Stimulated activated CD8-positive, alpha-beta memory T cell treated with anti-CD3 and anti-CD28 coated beads, Interleukin-15, amount 100 ng/mL, for 48 hours (primary cell): Measurements from ENCODE around the gene ECI1.
"Not testable (repeated sequence)": the region's sequence is repeated elsewhere in the genome, so short reads cannot be mapped to it uniquely, and the experiment has no call there.

Source experiments
- DNase-seq, 2 donors: peaks; one replicate each; pipeline ENCODE4 v3.0.0-alpha.2; 2020; ENCODE audit warnings: low read depth in 2 of 2

Gene ECI1

DNA sequence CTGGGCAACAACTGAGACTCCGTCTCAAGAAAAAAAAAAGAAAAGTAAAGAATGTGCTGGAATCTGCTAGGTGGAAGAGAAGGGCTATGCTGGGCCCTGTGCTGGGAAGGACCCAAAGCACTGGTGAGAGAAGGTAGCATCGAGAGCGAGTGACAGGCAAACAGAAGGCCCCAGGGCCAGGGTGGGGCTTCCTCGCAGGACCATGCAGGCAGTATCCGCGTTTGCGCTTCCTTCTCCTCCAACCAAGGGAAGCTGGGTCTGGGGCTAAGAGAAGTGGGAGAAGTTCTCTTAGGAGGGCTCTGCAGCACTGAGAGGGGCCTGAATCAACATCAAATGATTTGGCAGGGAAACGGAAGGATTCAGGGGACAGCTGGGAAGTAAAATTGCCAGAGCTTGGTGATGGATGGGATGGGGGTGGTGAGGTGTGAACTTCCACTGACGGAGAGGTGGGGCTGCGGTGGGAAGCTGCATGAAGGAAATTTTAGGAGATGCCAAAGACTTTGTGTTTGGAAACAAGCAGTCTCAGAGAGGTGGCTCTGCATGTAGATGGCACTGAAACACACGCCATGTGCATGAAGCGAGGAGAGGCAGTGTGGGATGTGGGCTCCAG lies 5.2 kb upstream of the ECI1 start:
- DNase-seq: no peak

DNA sequence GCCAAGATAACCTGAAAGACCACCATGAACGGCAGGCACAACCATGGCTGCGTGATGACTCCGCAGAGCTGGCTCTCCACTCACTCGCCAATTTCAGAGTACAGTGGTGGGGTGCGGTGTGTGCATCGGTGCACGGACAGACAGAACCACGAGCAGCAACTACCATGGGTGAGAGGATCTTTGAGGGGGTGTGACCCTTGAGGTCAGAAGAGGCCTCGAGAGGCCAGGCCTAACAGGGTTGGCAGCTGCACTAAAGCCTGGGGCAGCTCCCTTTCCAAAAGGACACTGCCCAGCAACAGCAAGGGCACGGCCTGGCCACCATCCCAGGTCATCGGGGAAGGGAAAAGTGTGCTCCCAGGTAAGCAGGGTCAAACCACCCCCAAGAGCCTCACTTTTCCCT lies 1.9 kb upstream of the ECI1 start:
- no peak for DNase-seq

DNA sequence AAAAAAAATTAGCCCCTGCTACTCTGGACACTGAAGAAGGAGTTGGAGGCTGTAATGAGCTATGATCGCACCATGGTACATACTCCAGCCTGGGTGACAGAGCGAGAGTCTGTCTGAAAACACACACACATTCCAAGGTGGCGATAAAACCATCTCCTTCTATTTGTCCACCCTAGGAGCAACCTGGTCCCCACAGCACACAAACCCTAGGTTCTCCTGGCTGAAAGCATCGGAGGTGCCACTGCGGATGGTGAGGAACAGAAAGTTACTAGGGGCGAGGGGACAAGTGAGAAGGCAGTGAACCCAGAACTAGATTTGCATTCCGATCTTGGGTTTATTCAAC lies 1.4 kb upstream of the ECI1 start:
- no peak for DNase-seq

DNA sequence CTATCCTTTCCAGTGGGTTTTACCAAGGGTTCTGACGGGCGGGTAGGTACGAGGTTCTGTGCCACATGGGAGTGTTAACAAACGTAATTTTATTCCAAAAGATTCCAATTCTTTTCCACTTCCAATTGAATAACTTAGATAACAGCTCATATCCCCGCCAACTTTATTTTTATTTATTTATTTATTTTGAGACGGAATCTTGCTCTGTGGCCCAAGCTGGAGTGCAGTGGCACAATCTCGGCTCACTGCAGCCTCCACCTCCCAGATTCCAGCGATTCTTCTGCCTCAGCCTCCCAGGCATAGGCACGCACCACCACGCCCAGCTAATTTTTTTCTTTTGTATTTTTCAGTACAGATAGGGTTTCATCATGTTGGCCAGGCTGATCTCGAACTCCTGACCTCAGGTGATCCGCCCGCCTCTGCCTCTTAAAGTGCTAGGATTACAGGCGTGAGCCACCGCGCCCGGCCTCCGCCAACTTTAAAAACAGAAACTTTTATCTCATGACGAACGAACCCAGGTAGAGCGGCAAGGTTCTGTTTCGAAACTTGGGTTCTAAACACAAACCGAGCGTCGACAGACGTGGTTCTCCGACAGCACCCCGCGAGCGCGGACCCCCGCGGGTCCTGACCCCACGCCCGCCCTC lies 613 bp downstream of the ECI1 start:
- DNase-seq: peak in 1 of 2 donors; percentile 25

DNA sequence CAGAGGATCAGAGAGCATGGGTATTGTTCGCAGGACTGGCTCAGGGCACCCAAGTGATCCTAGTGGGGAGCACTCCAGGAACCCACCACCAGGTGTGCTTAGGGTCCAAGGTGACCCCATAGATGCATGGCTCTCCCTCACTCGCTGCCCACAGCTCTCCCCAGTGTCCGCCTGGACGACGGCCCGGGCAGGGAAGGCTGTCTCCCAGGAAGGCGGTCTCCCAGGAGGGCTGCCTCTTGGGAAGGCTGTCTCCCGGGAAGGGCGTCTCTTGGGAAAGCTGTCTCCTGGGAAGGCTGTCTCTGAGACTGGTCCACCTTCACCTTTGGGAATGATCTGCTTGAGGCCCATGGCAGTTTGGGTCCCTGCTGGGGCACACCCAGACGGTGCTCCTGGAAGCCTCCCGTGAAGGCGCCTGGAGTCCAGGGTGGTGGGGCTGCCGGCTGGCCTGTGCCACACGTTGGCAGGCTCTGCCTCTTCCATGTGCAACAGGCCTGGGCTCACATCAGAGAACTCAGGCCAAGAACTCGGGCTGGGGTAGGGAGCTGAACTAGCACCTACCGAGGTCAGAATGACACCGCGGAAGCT lies 5.0 kb downstream of the ECI1 start:
- no peak for DNase-seq

DNA sequence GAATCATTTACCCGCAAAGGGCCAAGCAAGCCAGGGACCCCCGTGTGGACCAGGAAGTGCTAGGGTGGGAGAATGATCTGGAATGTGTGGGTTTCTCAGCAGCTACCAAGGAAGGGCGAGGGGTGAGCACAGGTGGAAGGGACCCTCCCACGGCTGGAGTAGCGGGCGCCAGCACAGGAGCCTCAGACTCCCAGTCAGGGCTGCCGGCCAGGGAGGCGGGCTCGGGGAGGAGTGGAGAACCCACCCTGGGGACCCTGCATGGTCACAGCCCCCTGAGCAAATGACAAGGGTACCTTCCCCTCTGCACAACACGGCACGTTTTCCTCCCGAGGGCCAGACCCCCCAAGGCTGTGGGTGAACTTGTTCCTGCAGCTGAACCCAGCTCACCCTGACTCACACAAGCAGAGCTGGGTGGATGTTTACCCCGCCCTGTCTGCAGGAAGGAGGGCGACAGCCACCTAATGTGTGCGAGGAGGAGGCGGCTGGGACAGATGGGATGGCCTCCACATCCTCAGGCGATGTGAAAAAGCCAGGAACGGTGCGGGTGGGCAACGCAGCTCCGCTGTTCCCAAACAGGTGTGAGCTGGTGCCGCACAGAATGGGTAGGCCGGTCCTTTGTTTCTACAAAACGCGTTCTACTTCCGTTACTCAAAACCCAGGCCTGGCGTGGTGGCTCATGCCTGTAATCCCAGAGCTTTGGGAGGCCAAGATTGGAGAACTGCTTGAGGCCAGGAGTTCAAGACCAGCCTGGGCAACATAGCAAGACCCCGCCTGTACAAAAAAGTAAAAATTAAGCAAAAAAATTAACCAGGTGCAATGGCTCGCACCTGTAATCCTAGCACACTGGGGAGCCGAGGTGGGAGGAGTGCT lies 6.2 kb downstream of the ECI1 start:
- no peak for DNase-seq

DNA sequence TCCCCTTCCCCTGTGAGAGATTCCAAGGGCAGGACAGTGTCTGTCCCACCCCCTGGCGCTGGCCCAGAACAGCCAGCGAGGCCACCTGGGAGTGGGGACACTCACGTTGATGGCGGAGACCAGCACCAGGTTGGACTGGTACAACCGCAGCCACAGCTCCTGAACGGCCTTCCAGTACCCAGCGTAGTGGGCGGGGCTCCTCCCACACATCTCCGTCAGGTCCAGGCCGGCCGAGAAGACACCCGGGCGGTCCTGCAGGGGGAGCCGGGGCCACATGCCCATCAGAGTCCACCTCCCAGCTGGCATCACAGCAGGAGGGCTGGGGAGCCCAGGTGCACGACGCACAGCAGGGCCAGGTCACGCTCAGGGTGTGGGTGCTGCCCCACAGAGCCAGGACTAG lies 7.1 kb downstream of the ECI1 start:
- no peak for DNase-seq

DNA sequence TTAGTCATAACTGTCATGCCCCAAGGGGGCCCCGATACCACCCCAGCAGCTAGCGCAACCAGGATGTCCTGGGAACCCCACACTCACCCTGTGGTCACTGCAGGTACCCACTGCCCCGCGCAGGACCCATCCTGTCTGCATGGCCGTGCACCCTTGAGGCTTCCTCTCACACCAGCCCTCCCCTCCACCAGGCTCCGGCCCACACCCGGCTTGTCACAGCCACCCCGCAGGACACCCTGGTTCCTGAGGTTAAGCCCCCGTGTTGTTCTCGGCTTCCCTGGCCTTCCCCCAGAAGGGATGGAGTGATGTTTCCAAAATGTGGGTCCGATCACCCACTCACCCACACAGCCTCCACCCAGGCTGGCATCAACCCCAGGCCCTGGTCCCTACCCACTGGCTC lies 7.6 kb downstream of the ECI1 start:
- DNase-seq: no peak

DNA sequence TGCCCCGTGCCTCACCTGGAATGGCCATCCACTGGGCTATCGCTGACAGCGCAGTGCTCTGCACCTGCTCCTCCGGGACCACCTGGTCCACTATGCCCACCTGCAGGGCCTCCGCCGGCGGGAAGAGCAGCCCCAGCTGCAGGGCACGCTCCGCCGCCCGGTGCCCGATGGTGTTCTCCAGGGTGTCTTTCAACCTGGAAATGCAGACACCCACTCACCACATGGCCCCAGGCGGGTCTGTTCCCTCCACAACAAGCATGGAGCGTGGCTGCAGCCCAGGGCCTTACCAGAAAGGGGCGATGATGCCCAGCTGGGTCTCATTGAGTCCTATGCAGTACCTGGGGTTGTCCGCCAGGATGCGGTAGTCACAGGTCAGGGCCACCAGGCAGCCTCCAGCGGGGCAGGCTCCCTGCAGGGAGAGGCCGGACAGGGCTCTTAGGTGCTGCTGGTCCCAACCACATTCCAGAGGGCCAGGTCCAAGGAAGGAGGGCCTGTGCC lies 8.3 kb downstream of the ECI1 start:
- no peak for DNase-seq

DNA sequence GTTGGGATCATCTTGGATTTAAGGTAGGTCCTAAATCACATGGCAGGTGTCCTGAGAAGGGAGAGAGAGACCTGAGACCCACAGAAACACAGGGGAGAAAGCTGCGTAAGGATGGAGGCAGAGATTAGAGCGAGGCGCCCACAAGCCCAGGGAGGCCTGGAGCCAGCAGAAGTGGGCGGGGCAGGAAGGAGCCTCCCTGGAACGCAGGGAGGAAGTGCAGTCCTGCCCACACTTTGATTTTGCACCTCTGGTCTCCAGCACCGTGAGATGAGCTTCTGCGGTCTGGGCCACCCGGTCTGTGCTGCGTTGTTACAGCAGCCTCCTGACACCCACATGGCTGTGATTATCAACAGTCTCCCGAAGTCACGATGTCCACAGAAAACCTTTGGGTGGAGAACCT lies 8.8 kb downstream of the ECI1 start:
- no peak for DNase-seq

DNA sequence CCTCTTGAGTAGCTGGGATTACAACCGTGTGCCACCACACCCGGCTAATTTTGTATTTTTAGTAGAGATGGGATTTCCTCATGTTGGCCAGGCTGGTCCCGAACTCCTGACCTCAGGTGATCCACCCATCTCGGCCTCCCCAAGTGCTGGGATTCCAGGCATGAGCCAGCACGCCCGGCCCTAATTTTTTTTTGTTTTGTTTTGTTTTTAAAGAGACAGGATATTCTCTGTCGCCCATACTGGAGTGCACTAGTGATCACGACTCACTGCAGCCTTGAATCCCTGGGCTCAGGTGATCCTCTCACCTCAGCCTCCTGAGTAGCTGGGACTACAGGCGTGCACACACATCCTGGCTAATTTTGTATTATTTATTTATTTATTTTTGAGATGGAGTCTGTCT lies 11.1 kb downstream of the ECI1 start:
- not testable (repeated sequence) for DNase-seq

DNA sequence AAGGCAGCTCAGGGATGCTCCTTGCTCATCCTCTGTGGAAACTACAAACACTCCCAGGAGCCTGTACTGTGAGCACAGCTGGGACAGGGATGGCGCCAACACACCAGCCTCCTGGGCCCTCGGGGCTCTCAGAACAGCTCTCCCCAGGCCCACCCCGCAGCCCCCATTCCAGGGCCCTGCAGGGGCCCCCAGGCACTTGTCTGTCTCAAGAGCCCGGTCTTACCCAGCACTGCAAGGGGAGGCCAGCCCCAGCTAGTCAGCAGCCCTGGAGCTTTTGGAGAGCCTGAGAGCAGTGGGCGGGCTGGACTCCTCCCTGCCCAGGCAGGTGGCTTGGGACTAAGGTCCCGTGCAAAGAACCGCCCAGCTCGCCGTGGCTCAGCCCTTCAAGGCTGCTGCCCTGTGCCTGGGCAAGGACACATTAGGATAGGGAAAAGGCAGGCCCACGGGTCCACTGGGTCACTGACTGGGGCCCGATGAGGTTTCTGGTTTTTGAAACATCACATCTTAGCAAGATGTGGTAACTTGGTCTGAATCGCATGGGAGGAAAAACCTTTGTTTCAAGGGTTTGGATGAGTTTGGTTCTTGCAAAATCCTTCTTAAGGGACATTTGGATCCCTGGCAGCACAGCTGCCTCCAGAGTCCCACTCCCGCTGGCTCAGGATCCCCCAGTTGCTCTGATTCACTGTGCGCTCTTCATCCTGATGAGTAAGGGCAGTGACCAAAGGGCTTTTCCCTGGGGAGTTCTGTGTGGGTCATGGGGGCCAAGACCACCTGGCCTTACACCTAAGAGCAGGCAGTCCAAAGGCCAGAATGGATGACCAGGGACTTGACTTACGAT lies 12.3 kb downstream of the ECI1 start:
- DNase-seq: no peak

DNA sequence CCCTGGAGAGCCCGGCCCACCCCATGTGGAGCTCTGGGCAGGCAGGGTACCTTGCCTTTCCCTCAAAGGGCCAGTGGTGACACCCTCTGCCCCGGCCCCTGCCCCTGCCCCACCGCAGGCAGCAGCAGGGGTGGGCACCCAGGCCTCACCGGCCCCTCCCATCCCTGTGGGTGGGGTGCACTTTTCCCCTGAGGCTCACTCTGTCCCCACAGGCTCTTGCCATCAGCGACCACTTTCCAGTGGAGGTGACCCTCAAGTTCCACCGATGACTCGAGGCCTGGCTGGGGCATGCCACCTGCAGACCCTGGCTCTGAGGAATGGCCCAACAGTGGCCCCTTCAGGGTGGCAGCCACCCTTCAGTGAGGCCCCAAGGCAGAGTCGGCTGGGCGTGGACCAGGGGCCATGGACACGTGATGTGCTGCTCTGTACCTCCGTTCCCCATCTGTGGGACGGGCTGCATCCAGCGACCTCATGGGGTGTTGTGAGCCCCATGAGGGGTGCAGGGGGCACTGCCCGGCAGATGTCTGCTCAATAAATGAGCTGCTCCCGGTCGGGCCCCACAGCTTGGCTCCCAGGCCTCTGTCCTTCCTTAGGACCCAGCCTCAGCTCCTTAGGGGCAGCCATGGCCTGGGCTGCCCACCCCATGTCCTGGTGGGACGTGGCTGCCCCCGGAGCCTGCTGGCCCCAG lies 13.1 kb downstream of the ECI1 start:
- DNase-seq: no peak

DNA sequence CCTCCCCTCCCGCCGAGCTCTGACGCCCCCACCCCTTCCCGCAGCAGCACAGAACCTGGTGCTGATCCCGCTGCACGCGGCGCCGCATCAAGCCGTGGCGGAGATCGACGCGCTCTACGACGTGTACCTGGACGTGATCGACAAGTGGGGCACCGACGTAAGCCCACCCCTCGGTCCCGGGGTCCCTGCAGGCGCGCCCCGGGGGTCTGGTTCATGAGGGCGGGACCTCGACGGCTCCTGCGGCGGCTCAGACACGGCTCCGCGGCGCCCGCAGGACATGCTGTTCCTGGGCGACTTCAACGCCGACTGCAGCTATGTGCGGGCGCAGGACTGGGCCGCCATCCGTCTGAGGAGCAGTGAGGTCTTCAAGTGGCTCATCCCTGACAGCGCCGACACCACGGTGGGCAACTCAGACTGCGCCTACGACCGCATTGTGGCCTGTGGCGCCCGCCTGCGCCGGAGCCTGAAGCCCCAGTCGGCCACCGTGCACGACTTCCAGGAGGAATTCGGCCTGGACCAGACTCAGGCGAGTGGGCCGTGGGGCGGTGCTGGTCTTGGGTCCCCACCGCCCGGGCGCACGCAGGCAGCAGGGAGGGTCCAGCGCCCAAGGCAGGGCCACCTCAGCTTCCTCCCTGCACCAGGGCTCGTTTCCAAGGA lies 13.8 kb downstream of the ECI1 start:
- DNase-seq: no peak

DNA sequence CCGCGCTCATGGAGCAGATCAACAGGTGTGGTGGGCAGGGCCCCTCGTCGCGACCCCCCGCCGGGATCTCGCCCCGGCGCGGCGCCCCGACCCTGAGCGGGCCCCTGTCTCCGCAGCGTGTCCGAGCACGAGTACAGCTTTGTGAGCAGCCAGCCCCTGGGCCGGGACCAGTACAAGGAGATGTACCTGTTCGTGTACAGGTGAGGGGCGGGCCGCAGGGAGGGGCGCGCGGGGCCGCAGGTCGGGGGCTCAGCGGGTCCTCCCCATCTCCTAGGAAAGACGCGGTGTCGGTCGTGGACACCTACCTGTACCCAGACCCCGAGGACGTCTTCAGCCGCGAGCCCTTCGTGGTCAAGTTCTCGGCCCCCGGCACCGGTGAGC lies 14.3 kb downstream of the ECI1 start:
- no peak for DNase-seq

DNA sequence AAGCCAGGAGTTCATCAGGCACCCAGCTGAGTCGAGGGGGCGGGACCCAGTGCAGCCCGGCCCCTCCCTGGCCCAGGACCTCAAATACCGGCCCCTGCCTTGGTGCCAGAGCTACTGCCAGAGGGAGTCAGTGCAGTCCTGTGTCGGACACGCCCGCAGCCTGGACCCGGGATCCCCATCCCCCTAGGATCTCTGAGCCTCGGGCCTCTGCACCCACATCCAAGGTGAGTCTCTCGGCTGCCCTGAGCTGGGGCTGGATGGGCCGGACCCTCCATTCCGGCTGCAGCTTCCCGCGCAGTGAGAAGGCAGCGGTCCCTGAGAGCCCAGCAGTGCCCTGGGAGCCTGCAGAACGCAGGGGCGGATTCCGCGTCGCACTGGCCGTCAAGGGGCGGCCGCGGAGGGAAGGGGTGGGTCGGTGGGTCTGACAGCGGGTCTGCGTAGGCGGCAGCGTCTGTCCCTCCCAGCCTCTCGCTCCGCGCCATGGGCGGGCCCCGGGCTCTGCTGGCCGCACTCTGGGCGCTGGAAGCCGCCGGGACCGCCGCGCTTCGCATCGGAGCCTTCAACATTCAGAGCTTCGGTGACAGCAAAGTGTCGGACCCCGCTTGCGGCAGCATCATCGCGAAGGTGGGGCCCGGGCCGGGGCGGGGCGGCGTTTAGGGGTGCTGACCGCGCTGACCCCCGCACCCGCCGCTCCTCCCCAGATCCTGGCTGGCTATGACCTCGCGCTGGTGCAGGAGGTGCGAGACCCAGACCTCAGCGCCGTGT lies 14.9 kb downstream of the ECI1 start, which contains the start of gene DNASE1L2:
Gene DNASE1L2 (plus strand): TSS at position 108 of the 765 bp plus-strand sequence. CDS start 373 bp downstream, at position 481.
- DNase-seq: no peak

DNA sequence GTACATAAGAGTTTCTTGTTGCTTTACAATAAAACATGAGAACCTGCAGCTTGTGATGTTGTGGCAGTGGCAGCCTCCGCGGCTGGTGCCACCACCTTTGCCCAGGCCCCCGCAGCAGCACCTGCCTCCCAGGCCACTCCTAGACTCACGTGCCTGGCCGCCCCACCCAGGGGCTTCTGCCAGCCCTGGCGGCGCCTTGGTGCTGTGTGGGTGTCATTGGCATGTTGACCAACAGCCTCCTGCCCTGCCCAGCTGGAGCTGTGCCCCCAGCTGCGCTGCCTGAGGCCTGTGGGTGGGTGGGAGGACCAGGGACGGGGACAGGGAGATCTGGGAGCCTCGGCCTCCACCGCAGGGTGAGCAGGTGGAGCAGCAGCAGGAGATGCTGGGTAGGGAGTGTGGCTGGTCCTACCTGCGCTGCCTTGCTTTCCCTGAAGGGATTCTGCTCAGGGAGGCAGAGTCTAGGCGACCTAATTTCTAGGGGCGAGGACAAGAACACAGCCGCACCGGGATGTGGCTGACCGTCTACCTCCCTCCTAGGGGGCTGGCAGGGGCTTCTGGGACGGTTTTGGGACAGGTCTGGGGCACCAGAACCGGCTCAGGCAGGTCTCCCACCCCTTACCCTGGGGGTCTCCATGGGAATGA lies 15.6 kb downstream of the ECI1 start:
- no peak for DNase-seq

DNA sequence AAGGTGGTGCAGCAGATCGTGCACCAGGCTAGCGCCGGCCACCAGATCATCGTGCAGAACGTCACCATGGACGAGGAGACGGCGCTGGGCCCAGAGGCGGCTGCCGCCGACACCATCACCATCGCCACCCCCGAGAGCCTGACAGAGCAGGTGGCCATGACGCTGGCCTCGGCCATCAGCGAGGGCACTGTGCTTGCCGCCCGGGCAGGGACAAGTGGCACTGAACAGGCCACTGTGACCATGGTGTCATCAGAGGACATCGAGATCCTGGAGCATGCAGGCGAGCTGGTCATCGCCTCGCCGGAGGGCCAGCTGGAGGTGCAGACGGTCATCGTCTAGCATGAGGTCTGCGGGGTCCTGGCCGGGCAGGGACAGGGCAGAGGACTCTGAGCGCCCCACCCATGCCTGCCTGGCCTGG lies 16.1 kb downstream of the ECI1 start:
- no peak for DNase-seq

DNA sequence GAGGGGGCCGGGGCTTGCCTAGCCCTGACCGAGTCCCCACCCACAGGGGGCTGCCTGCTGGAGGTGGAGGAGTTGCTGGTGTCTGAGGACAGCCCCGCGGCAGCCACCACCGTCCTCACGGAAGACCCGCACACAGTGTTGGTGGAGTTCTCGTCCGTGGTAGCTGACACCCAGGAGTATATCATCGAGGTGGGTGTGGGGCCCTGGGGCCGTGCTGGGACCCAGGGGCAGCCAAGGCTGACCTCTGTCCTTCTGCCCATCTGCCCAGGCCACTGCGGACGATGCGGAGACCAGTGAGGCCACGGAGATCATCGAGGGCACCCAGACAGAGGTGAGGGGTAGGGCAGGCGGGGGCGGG lies 16.6 kb downstream of the ECI1 start:
- no peak for DNase-seq
